ENCODE results near the gene DLX5.

Gene DLX5

DNA sequence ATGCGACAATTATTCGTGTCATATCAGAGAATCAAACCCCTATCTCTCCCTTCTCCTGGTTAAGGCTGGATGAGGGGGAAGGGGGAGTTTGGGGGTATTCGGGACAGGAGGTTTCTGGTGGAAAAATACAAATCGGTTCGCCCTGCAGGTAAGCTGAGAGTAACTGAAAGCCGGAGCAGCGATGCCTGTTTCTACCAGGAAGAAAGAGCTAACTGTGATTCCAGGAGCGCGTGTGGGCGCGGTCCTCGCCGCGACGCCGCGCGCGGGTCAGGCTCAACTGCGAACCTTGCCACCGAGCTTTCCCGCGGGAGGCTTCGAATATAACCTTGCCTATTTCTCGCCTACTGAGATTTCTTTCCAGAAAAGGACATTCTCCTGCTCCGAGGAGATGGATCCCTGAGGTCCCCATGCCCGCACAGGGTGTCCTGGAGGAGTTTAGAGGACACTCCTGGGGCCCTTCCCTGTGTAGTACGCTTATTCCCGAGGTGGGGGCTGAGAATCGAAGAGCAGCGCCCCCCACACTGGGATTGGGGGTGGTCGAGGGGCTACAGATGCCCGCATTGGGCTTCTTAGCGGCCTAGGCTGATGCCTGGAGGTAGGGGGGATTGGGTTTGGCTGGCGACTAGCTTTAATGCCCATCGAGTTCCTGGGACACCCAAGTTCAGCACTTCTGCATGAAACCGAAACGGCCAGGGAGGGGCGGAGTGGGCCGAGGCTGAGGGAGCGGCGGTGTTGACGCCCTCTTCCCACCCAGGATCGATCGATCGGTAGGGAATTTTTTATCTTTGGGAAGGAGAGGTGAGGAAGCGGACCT, 32.2 kb downstream of the DLX5 start:
- no peak for DNase-seq (ENCODE audit: low read depth in 1 of 2, low spot score in 1 of 2)

DNA sequence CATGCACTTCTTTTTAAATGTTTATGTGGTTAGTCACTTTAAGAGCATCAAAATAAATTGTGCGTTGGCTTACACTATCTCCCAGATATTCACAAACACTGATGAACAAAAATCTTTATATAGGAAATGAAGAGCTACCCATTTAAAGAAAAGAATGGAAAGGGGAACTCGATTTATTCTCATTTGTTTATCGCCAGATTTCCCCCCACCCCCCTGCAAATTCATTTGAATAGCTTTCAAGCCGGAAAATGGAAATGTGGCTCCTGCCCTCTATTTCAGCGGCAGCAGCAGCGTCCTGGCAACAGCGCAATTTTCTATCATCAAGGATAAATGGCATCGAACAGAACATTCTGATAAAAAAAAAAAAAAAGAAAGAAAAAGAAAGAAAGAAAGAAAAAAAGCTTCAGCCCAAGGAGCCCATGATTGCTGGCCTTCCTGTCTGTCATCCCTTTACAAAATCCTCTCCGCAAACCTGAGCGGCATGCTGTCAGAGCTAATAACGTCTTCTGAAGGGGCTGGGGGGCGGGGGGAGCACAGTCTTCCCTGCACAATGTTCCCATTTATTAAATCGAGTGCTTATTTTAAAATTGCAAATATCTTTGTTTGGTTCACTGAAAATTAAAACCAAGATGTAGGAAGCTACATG, 33.0 kb downstream of the DLX5 start:
- no peak for DNase-seq (ENCODE audit: low read depth in 1 of 2, low spot score in 1 of 2)

DNA sequence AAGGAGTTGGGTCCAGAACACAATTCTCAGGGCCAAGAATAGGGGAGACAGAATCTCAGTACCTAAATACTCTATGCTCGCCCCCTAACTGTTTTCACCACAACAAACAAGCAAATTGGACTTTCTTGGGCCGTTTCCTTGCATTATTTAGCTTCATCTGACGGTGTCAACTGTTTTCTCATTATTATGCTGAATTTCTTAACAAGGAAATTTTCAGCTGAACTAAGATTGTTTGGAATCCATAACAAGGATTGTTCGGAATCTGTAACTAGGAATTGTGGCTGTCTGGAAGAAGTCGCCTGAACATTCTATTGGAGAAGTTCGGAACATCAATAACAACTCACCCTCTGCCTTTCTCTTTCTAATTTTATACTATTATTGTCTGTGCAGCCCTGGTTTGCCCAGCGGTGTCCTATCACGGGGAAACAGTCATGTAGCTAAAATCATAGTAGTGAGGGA, 34.7 kb downstream of the DLX5 start:
- DNase-seq (ENCODE audit: low read depth in 1 of 2, low spot score in 1 of 2): no peak

DNA sequence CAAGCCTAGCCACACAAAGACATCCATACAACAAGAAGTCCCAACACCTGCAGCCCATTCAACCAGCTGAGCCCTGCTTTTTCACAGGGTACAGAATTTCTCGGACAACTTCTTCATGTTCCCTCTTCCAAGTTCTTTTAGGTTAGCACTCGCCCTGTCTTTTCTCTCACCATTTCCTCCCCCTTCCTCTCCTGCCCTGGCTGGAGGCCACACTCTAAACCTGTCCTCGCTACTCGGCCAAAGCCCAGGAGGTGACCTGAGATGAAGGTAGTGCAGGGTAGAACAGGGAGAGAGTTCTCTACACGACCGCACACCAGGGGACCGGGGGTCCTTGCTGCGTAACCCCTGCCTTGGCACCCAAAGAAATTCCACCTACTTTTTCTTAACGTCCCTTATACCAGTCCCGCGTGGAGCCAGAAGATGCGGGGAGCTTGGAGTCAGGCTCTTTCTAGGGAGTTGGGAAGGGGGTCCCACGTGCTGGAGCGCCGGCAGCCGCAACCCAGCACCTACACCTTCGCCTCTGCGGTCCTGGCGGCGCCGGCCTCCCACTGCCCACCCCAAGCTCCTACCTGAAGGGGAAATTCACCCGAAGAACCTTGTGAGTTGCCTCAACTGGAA, 35.3 kb downstream of the DLX5 start:
- no peak for DNase-seq (ENCODE audit: low read depth in 1 of 2, low spot score in 1 of 2)

DNA sequence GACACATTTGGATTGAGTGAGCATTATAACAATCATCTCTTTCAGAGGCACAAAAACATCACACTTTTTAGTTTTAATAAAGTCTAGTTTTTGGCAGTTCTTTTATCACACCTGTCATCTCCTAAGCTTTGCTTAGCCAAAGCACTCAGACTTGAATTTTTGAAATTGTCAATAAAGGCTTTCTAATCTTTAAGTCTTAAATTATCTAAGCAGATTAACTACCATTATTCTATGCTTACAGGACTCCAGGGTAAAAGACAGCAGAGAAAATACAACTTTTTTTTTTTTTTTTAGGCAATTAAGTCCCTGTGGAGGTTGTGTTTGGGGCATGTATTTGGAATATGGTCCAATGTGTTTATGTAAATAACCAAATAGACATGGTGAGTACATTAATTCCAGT, 36.9 kb downstream of the DLX5 start:
- no peak for DNase-seq (ENCODE audit: low read depth in 1 of 2, low spot score in 1 of 2)

DNA sequence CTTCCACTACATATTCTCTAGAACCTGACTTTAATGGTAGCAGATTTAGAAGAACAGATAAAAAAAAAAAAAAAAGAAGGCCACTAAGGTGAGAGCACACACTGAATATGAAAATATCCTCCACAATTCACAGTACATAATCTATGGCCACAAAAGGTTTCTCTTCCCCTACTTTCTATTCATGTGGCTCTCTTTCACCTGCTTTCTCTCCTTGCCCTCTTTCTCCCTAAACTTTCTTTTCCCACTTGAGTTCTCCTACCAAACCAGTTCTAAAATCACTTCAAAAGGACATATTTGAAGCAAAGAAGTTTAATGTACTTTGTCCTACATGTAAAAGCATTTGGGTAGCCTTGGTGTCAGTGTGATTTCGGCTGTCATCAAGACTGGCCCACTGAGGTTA, 37.7 kb downstream of the DLX5 start:
- no peak for DNase-seq (ENCODE audit: low read depth in 1 of 2, low spot score in 1 of 2)

DNA sequence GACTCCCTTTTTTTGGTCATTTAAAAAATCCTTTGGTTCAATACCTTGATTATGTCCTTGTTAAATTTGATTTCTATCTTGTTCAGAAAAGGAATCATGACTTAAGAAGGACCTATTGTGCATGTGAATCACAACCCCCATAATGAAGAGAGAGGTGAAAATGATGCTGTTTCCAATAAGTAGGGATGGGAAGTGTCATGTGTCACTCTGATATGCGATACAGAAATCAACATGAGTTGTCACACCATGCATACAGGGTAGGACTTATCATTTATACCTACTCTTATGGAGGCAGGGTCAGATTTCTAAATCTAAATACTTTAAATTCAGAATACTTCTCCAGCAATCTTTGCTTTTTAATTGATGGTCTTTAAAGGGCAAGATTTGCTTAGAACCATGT, 38.6 kb downstream of the DLX5 start:
- no peak for DNase-seq (ENCODE audit: low read depth in 1 of 2, low spot score in 1 of 2)

DNA sequence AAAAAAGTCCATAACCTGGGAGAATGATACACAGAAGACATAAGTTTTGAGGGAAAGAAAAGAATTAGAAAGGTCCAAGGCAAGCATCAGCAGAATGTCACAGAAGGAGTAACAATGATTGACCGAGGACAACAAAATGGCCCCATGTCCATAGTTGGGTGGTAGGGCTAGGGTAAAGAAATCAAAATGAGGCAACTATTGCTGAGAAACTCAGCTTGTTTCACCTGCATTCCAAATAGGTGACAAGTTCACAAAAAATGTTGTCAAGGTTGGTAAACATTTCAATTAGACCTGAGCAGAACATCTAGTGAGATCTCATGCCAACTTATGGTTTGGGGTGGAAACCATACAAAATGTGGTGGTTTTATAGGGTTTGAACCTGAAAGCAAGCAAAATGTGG, 42.0 kb downstream of the DLX5 start:
- DNase-seq (ENCODE audit: low read depth in 1 of 2, low spot score in 1 of 2): no peak

DNA sequence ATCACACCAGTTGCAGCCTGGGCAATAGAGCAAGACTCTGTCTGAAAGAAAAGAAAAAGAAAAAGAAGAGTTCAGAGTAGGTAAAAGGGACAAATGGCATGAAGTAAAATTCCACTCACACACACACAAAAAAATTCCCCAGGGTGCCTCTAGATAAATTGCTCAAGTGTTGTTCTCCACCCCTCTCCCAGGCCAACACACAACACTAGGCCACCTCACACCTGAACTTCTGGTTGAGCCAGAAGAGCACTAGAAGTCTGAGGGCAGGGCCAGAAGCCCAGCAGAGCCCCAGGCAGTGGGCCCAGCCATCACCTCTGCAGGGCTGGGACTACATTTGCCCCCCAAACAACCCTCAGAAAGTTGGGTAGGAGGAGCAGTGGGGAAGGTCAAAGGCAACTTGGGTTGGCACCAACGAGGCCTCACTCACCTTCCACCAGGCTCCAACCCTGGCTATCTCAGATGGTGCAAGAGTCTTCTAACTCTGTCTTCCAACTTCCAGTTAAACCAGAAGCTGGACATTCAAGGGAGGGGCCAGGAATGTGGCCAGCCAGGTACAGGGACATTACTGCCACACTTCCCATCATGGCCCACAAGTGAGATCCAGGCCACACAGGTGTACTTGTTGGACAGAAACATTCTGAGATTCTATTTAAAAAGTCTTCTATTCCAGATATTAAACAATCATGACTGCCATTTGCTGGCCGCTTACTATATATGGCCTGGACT, 44.9 kb downstream of the DLX5 start:
- DNase-seq (ENCODE audit: low read depth in 1 of 2, low spot score in 1 of 2): no peak

DNA sequence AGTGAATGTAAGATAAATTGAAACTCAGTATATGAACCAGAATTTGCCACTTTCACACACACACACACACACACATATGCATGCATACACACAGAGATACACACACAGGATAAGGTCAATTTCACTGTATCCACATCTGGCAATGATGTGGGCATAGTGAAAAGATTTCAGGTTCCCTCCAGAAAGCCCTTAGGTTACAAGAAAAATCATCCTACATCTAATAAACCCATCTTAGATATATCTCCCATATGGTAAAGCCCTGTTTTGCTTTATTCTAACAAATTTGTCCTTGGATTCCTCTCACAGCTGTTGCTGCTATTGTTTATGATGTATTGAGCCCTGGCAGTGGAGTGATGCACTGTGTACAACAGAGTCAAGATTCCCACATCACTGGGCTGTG, 47.2 kb downstream of the DLX5 start:
- no peak for DNase-seq (ENCODE audit: low read depth in 1 of 2, low spot score in 1 of 2)

DNA sequence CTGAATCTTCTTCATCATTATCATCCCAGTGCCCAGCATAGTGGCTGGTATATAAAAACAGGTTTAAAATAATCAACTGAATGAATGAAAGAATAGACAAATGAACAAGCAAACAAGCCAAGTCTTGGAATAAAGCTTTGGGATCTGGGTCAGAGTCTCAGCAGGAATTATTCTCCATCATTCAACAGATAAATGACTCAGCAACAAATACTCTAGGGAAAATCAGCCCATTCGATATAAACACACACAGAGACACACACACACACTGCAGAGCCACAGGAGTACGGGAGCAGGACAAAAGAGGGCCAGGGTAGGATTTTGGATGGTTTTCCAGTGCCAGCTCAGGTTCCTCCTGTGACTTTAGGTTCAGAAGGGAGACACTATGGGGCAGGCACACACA, 48.5 kb downstream of the DLX5 start:
- no peak for DNase-seq (ENCODE audit: low read depth in 1 of 2, low spot score in 1 of 2)

DNA sequence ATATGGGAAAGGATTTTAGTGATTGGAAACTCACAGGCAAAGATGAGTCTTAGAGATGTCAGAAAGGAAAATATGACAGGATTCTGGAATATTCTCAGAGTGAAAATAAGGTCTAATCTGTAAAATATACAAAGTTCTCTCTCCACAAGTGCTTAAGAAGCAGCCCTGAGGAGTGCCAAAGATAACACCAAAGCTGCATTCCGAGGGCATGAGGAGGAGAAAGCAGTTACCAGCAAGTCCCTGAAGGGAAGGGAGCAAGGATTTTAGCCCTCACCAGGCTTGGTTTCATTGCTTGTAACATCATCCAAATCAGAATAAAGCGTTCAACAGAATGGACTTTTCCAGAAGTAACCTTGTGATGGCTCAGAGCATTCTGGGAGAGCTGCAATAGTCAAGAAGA, 50.6 kb downstream of the DLX5 start:
- no peak for DNase-seq (ENCODE audit: low read depth in 1 of 2, low spot score in 1 of 2)

DNA sequence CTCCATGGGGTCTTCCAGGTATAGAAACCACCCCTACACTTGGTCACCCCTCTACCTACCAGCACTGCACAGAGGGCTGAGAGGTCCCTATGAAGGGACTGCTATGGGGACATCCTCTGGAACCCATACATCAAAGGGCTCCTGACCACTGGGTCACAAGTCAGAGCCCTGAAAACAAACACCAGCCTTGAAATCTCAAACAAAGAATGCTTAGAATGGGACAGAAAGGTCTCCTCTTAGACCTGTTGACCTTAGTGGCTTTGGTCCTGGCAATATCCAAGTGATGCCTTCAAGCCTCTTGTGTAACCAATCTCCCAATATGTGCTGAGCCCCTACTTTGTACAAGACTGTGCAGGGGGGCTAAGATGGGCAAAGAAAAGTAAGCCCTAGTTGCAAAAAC, 53.9 kb downstream of the DLX5 start:
- DNase-seq (ENCODE audit: low read depth in 1 of 2, low spot score in 1 of 2): no peak

Measured in stimulated activated CD4-positive, alpha-beta T cell treated with anti-CD3 and anti-CD28 coated beads, Interleukin-15, amount 100 ng/mL, for 1 hour (primary cell).